H1 (cell line): Measurements from ENCODE around the gene TTC28. TPM values are rescaled to one million over a fixed set of nuclear protein-coding genes. Genes with fewer than 3 reads are reported as not detected.

Experiments used
- CTCF ChIA-PET: fragments of 300-600 bp; sonication (Branson Sonifier 250); formaldehyde crosslinking; loops from one replicate; lab custom pipeline; 2021; ENCODE audit not compliant: partially characterized antibody; lab: Charles Lee
- POLR2A ChIA-PET: fragments of 300-600 bp; sonication (Branson Sonifier 250); formaldehyde crosslinking; loops from one replicate; lab custom pipeline; 2021; ENCODE audit warnings: inconsistent platforms; ENCODE audit not compliant: partially characterized antibody; lab: Charles Lee
- DNase-seq, 2 experiments: peaks; one replicate each; pipeline versions ENCODE4 v3.0.0 to v3.0.0-alpha.2; 2010 to 2022; ENCODE audit warnings: low spot score in 2 of 2, low read depth in 1 of 2, mixed read lengths in 1 of 2
- FAIRE-seq: peaks from 2 replicates; lab custom pipeline; 2011; peaks lifted over from hg19 to GRCh38; lab: Jason Lieb, UNC
- H2AFZ ChIP-seq: 2 replicates; pipeline ENCODE4 v1.8.1; 2012; ENCODE audit warnings: low read length, inconsistent platforms
- H2AK5ac ChIP-seq: 2 replicates; pipeline ENCODE4 v1.6.1; 2013; ENCODE audit warnings: low read depth, low read length
- H2BK120ac ChIP-seq: replicated peaks from 2 replicates; pipeline ENCODE3; 2013; ENCODE audit warnings: low read depth, low read length, inconsistent platforms
- H2BK12ac ChIP-seq: 2 replicates; pipeline ENCODE4 v1.6.1; 2013; ENCODE audit warnings: low read depth, low read length
- H2BK15ac ChIP-seq: 2 replicates; pipeline ENCODE4 v1.6.1; 2013; ENCODE audit warnings: low read length
- H2BK20ac ChIP-seq: 2 replicates; pipeline ENCODE4 v1.6.1; 2013; ENCODE audit warnings: low read length
- H2BK5ac ChIP-seq: 2 replicates; pipeline ENCODE4 v1.6.1; 2013; ENCODE audit warnings: low read depth, low read length
- H3K14ac ChIP-seq: 2 replicates; pipeline ENCODE4 v1.6.1; 2013; ENCODE audit warnings: inconsistent platforms; ENCODE audit not compliant: insufficient read length
- H3K18ac ChIP-seq: 2 replicates; pipeline ENCODE4 v1.6.1; 2013; ENCODE audit warnings: low read length; ENCODE audit errors: extremely low read depth
- H3K23ac ChIP-seq: 2 replicates; pipeline ENCODE4 v1.6.1; 2013; ENCODE audit warnings: inconsistent platforms; ENCODE audit not compliant: insufficient read length
- H3K23me2 ChIP-seq: 2 replicates; pipeline ENCODE4 v1.6.1; 2013; ENCODE audit warnings: low read depth, low read length
- H3K27ac ChIP-seq: 2 replicates; pipeline ENCODE4 v1.6.1; 2011; ENCODE audit warnings: low read depth, low read length, inconsistent platforms
- H3K27me3 ChIP-seq, 4 experiments: replicated peaks in 1 of 4; 1 replicate in 1 of 4; 2 replicates in 3 of 4; pipeline versions ENCODE4 v1.6.1 to v1.8.1; 2011 to 2013; ENCODE audit warnings: low read length in 3 of 4, mild to moderate bottlenecking in 3 of 4, inconsistent platforms in 2 of 4, mixed read lengths in 2 of 4, moderate library complexity in 1 of 4; ENCODE audit not compliant: control insufficient read depth in 3 of 4, insufficient read depth in 3 of 4; ENCODE audit errors: extremely low read depth in 1 of 4
- H3K36me3 ChIP-seq, 4 experiments: 2 replicates each; pipeline versions ENCODE4 v1.6.1 to v1.8.1; 2011 to 2013; ENCODE audit warnings: mild to moderate bottlenecking in 4 of 4, low read length in 3 of 4, moderate library complexity in 2 of 4, control low read depth in 1 of 4, inconsistent platforms in 1 of 4; ENCODE audit not compliant: insufficient read depth in 4 of 4, control insufficient read depth in 2 of 4
- H3K4ac ChIP-seq: replicated peaks from 2 replicates; pipeline ENCODE3; 2013; ENCODE audit warnings: low read length, low read depth, mixed read lengths, inconsistent platforms; ENCODE audit not compliant: insufficient read length
- H3K4me1 ChIP-seq, 4 experiments: replicated peaks in 1 of 4; 1 replicate in 1 of 4; 2 replicates in 3 of 4; pipeline versions ENCODE4 v1.6.1 to v1.8.1; 2011 to 2013; ENCODE audit warnings: low read length in 3 of 4, inconsistent platforms in 2 of 4, mixed read lengths in 1 of 4; ENCODE audit not compliant: insufficient read depth in 4 of 4, control insufficient read depth in 3 of 4
- H3K4me2 ChIP-seq, 2 experiments: 2 replicates each; pipeline versions ENCODE4 v1.6.1 to v1.8.1; 2011 to 2013; ENCODE audit warnings: low read depth in 2 of 2, low read length in 2 of 2, control low read depth in 1 of 2, inconsistent platforms in 1 of 2, mild to moderate bottlenecking in 1 of 2; ENCODE audit not compliant: insufficient read depth in 1 of 2
- H3K4me3 ChIP-seq, 4 experiments: fragments of 200-600, 300-600 bp in 1 of 4; sonication (generic), shearing (Covaris generic), sonication (Bioruptor Twin) in 1 of 4; 2 replicates each; pipeline versions ENCODE4 v1.5.1 to v1.8.1; 2011 to 2016; ENCODE audit warnings: low read length in 4 of 4, low read depth in 3 of 4, control low read depth in 2 of 4, inconsistent platforms in 2 of 4, mild to moderate bottlenecking in 2 of 4, mixed read lengths in 1 of 4, moderate library complexity in 1 of 4; ENCODE audit not compliant: insufficient read depth in 2 of 4; ENCODE audit errors: extremely low read depth in 1 of 4
- H3K56ac ChIP-seq: replicated peaks from 2 replicates; pipeline ENCODE3; 2013; ENCODE audit warnings: low read depth, mild to moderate bottlenecking, mixed read lengths, low read length, inconsistent platforms; ENCODE audit not compliant: insufficient read length
- H3K79me1 ChIP-seq: 2 replicates; pipeline ENCODE4 v1.6.1; 2013; ENCODE audit warnings: low read depth, low read length, control low read depth
- H3K79me2 ChIP-seq, 2 experiments: 2 replicates each; pipeline versions ENCODE4 v1.6.1 to v1.8.1; 2012 to 2013; ENCODE audit warnings: low read length in 2 of 2, mild to moderate bottlenecking in 2 of 2, inconsistent platforms in 1 of 2; ENCODE audit not compliant: insufficient read depth in 2 of 2, control insufficient read depth in 1 of 2
- H3K9ac ChIP-seq, 4 experiments: replicated peaks in 1 of 4; 1 replicate in 1 of 4; 2 replicates in 3 of 4; pipeline versions ENCODE4 v1.6.1 to v1.8.1; 2011 to 2013; ENCODE audit warnings: low read depth in 3 of 4, low read length in 3 of 4, control low read depth in 2 of 4, mild to moderate bottlenecking in 2 of 4, moderate library complexity in 2 of 4, inconsistent platforms in 1 of 4; ENCODE audit errors: extremely low read depth in 1 of 4
- H3K9me3 ChIP-seq, 2 experiments: 2 replicates each; pipeline versions ENCODE4 v1.6.1 to v1.8.1; 2012 to 2013; ENCODE audit warnings: mild to moderate bottlenecking in 2 of 2, moderate library complexity in 2 of 2, control low read depth in 1 of 2, inconsistent platforms in 1 of 2, low read depth in 1 of 2, low read length in 1 of 2, mixed read lengths in 1 of 2; ENCODE audit not compliant: insufficient read depth in 2 of 2
- H4K20me1 ChIP-seq, 2 experiments: replicated peaks in 1 of 2; 2 replicates each; pipeline versions ENCODE3 to v1.8.1; 2011 to 2013; ENCODE audit warnings: inconsistent platforms in 2 of 2, low read length in 2 of 2, mild to moderate bottlenecking in 1 of 2; ENCODE audit not compliant: insufficient read depth in 2 of 2, control insufficient read depth in 1 of 2
- H4K5ac ChIP-seq: 2 replicates; pipeline ENCODE4 v1.6.1; 2013; ENCODE audit warnings: low read length, low read depth, mixed read lengths, inconsistent platforms; ENCODE audit not compliant: insufficient read length
- H4K8ac ChIP-seq: 2 replicates; pipeline ENCODE4 v1.8.0; 2013; ENCODE audit warnings: mild to moderate bottlenecking, moderate library complexity, low read length, inconsistent platforms; ENCODE audit not compliant: insufficient read depth; ENCODE audit errors: extremely low read depth
- H4K91ac ChIP-seq: replicated peaks from 2 replicates; pipeline ENCODE3; 2013; ENCODE audit warnings: low read length, mixed read lengths, inconsistent platforms; ENCODE audit not compliant: insufficient read length
- MAX ChIP-seq: IDR thresholded peaks from 2 replicates; pipeline ENCODE4 v1.6.1; 2012; ENCODE audit warnings: inconsistent platforms
- SP1 ChIP-seq: IDR thresholded peaks from 2 replicates; pipeline ENCODE4 v1.6.1; 2011; ENCODE audit warnings: low read depth, low read length
- WGBS, 2 experiments: shearing (Covaris generic) in 1 of 2; methylation state at CpG; one replicate each; pipeline versions ENCODE4 v1.1.6 to v1.1.7; 2013 to 2015; ENCODE audit warnings: low lambda C conversion rate in 2 of 2, mixed read lengths in 2 of 2, inconsistent platforms in 1 of 2, low coverage in 1 of 2, missing lambda C conversion rate in 1 of 2; ENCODE audit not compliant: insufficient replicate concordance in 2 of 2, insufficient coverage in 1 of 2, insufficient read length in 1 of 2; ENCODE audit errors: extremely low coverage in 1 of 2, missing lambda C conversion rate in 1 of 2; 5-methylcytosine and 5-hydroxymethylcytosine counted together
- polyA plus RNA-seq, 7 experiments: library from polyadenylated mRNA; depleted of rRNA in 3 of 7; stranded (reverse) in 5 of 7; unstranded in 2 of 7; fragments of >200 nt in 5 of 7; fragments of 200-250 nt in 2 of 7; gene quantifications; 1 replicate in 5 of 7; 2 replicates in 1 of 7; 4 replicates in 1 of 7; pipeline versions ENCODE4 v1.2.1 to v1.2.3, GENCODE V29; 2011 to 2013; ENCODE audit warnings: missing spikeins in 2 of 7, mixed read lengths in 2 of 7
- total RNA-seq: library from RNA; stranded (reverse); fragmentation: NEBNext Ultra II Directional; extraction: Animal tissue kit (Norgen Biotek cat#: 25700); gene quantifications from 2 replicates; pipeline ENCODE4 v1.2.1, GENCODE V29; 2021
- TF ChIP-seq, protein P1 (sequence below), 3 experiments: IDR thresholded peaks; 1 replicate in 2 of 3; 2 replicates in 1 of 3; pipeline versions ENCODE4 v1.5.1 to v1.6.1; 2011; ENCODE audit warnings: low read length in 3 of 3, mild to moderate bottlenecking in 3 of 3, inconsistent platforms in 2 of 3, low read depth in 1 of 3, moderate library complexity in 1 of 3; ENCODE audit not compliant: insufficient read depth in 1 of 3; ENCODE audit errors: control extremely low read depth in 1 of 3

TTC28 gene
- total and polyA plus RNA-seq, 2 of the 8 experiments (the other 6 are each of a cell fraction or from before 2014, with no cell fraction given): 2.6 to 12.6 TPM

- Histone ChIP-seq H4K8ac (no peak overlapping the region), H2BK20ac (no peak overlapping the region), H3K27ac (no peak overlapping the region), H3K9me3 (no peaks in the 10 kb centered on the region), H3K36me3 (no peaks in the 10 kb centered on the region), H3K79me1 (no peaks in the 10 kb centered on the region), H3K56ac (no peak overlapping the region), H3K23ac (no peak overlapping the region), H4K20me1 (no peaks in the 10 kb centered on the region), H3K4me2 (no peak overlapping the region), H4K5ac (no peak overlapping the region), H3K4me1 (no peaks in the 10 kb centered on the region), H3K4ac (no peak overlapping the region), H2BK15ac (no peak overlapping the region), H3K27me3 (no peaks in the 10 kb centered on the region), H2BK12ac (no peak overlapping the region), H3K23me2 (no peaks in the 10 kb centered on the region; the same call in 1 of the 2 replicates), H3K18ac (no peak overlapping the region), H3K9ac (no peak overlapping the region), H2AK5ac (no peak overlapping the region), H2BK120ac (no peak overlapping the region), H3K4me3 (no peak overlapping the region), H3K79me2 (no peaks in the 10 kb centered on the region), H4K91ac (no peak overlapping the region), H2BK5ac (no peak overlapping the region), H2AFZ (no peak overlapping the region), H3K14ac (no peak overlapping the region)
- POLR2A ChIA-PET: no interaction called here
- FAIRE-seq (no peak), DNase-seq (no peak)
- WGBS, 2 experiments: 86% methylated on average over 2 of the region's 2 CpGs; no CpG with 5 or more reads in 1 of the 2 experiments
- CTCF ChIA-PET: interaction anchor here (0.9 to 2.2 kb wide), 2 partner anchors 10 to 184 kb away, joined by 3 to 5 read pairs; no protein-coding TSS in a partner anchor
- TF ChIP-seq, protein P1, sequence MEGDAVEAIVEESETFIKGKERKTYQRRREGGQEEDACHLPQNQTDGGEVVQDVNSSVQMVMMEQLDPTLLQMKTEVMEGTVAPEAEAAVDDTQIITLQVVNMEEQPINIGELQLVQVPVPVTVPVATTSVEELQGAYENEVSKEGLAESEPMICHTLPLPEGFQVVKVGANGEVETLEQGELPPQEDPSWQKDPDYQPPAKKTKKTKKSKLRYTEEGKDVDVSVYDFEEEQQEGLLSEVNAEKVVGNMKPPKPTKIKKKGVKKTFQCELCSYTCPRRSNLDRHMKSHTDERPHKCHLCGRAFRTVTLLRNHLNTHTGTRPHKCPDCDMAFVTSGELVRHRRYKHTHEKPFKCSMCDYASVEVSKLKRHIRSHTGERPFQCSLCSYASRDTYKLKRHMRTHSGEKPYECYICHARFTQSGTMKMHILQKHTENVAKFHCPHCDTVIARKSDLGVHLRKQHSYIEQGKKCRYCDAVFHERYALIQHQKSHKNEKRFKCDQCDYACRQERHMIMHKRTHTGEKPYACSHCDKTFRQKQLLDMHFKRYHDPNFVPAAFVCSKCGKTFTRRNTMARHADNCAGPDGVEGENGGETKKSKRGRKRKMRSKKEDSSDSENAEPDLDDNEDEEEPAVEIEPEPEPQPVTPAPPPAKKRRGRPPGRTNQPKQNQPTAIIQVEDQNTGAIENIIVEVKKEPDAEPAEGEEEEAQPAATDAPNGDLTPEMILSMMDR (IDR thresholded peaks at IDR 0.05; ENCODE audit: control extremely low read depth in 1 of 3, insufficient read depth in 1 of 3, low read depth in 1 of 3, low read length in 3 of 3): no peak
- TF ChIP-seq MAX: no peak
- TF ChIP-seq SP1: no peak
These were observed 610.8 kb downstream of the TTC28 start for GRCh38 chr22:28068826-28069225.
